Sigmoid colon (tissue), 4 donors: Measurements from ENCODE around the gene SERHL2.

Experiments
- POLR2AphosphoS5 ChIP-seq, 4 donors: sonication (generic); formaldehyde crosslinking; IDR thresholded peaks; one replicate each; pipeline ENCODE4 v1.6.1; 2017; ENCODE audit warnings: antibody characterized with exemption in 4 of 4
- TF ChIP-seq, protein P1 (sequence below), 4 experiments: fragments of 450-650 bp in 3 of 4; fragments of 200-600 bp in 1 of 4; IDR thresholded peaks; one replicate each; pipeline ENCODE4 v1.5.1; 2016 to 2019; ENCODE audit warnings: antibody characterized with exemption in 4 of 4, mild to moderate bottlenecking in 3 of 4, moderate library complexity in 2 of 4

- TF ChIP-seq, protein P1, sequence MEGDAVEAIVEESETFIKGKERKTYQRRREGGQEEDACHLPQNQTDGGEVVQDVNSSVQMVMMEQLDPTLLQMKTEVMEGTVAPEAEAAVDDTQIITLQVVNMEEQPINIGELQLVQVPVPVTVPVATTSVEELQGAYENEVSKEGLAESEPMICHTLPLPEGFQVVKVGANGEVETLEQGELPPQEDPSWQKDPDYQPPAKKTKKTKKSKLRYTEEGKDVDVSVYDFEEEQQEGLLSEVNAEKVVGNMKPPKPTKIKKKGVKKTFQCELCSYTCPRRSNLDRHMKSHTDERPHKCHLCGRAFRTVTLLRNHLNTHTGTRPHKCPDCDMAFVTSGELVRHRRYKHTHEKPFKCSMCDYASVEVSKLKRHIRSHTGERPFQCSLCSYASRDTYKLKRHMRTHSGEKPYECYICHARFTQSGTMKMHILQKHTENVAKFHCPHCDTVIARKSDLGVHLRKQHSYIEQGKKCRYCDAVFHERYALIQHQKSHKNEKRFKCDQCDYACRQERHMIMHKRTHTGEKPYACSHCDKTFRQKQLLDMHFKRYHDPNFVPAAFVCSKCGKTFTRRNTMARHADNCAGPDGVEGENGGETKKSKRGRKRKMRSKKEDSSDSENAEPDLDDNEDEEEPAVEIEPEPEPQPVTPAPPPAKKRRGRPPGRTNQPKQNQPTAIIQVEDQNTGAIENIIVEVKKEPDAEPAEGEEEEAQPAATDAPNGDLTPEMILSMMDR (IDR thresholded peaks at IDR 0.05), result no peak
- TF ChIP-seq POLR2AphosphoS5 (IDR thresholded peaks at IDR 0.05), result no peak
Measured at GRCh38 chr22:42509548-42509947, 44.2 kb upstream of the SERHL2 start.
